T follicular helper cell (primary cell): ENCODE data around the gene C1orf141.
A peak's percentile ranks its signal among the peaks of the same experiment; 100 is the strongest.
"Not testable (repeated sequence)": the region's sequence is repeated elsewhere in the genome, so short reads cannot be mapped to it uniquely, and the experiment has no call there.

Source experiments
- DNase-seq: peaks from one replicate; pipeline ENCODE4 v3.0.0-alpha.2; 2020; ENCODE audit warnings: low read depth

The C1orf141 gene

GRCh38 chr1:67085326-67085725 lies 49.4 kb downstream of the C1orf141 start:
- no peak for DNase-seq

DNA sequence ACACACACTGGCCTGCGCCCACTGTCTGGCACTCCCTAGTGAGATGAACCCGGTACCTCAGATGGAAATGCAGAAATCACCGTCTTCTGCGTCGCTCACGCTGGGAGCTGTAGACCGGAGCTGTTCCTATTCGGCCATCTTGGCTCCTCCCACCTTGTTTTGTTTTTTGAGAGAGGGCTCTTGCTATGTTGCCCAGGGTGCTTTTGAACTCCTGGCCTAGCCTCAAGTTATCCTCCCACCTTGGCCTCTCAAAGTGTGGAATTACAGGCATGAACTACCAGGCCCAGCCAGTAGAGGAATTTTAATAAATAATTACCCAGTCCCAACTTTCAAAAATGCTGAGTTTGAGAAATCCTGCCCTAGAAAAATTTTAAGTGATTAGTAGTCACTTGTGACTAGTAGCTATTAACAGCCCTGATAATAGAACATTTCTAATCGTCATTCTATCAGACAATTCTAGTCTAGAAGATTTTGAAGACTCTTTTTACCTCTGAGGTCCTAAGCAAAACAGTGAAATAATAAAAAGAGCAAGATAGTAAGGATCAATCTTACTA lies 49.9 kb downstream of the C1orf141 start:
- DNase-seq: no peak

DNA sequence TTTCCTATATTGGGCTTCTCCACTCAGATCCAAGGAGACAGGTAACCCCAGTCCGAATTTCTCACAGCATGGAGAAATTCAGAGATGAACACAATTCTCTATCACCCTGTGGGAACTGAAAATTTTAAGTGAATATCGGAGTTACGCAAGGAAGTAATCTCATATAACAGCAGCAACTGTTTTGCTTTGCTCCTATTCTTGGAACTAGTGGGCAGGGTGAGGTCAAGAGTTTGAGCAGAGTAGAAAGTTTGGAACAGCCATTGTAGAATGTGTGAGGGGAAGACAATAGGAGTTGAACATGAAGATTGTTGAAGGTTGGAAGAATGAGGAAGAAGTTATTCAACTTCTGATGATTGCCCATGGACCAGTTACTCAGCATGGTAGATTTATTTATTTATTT lies 56.5 kb downstream of the C1orf141 start:
- DNase-seq: no peak

DNA sequence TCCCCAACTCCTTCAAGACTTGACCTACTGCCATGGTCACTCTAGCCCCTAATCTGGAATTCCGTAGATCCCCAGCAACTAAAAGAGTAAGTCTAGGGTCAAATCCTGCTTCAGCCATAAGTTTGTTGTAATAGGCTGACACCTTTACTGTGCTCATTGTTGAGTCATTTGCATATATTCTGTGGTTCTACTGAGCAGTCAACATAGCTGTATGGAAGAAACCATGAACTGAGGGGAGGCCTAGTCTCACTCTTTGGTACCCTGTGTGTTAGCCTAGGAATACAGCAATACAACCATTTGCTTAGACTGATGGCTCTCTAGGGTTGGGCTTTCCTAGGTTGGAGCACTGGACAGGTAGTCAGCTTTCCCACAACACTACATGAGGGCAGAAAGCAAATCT lies 57.2 kb downstream of the C1orf141 start:
- DNase-seq: no peak

GRCh38 chr1:67072749-67073148 lies 62.0 kb downstream of the C1orf141 start:
- no peak for DNase-seq

- DNase-seq: not testable (repeated sequence)
Measured at GRCh38 chr1:67067655-67068054, 67.1 kb downstream of the C1orf141 start.

GRCh38 chr1:67062412-67062811 lies 72.4 kb downstream of the C1orf141 start:
- no peak for DNase-seq

- DNase-seq: no peak
Measured at GRCh38 chr1:67061266-67061665, 73.5 kb downstream of the C1orf141 start.

- no peak for DNase-seq
Measured at GRCh38 chr1:67060811-67061218, 74.0 kb downstream of the C1orf141 start.

DNA sequence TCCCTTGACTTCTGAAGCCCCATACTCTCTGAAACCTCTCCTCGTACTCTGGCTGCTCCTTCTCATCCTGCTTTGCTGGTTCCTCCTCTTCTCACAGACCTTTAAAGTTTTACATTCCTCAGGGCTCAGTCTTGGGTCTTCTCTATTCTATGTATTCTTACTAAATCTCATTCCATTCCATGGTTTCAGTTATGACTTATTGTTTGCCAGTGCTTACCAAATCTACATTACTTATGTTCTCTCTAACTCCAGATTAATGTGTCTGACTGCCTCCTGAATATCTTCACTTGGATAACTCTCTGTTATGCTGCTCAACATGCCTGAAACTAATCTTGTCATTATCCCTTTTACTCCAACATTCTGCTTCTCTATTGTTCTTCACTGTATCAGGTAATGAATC lies 75.4 kb downstream of the C1orf141 start:
- DNase-seq: no peak

DNA sequence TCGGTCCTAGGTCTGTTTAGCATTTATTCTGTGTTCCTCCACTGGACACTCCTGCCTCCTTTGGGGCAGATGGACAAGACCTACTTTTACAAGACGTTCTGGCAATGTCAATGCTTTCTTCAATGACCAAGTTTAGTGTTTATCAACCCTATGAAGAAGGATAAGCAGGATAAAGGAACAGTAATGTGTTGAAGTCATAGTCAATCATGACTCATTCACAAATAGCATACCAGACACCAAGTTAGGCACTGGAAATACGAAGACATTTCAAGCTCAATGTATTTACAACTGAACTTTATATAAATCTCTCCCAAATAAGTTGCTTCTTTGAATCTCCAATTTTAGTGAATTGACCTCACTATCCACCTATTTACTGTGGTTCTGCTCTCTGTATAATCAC lies 76.0 kb downstream of the C1orf141 start:
- no peak for DNase-seq

DNA sequence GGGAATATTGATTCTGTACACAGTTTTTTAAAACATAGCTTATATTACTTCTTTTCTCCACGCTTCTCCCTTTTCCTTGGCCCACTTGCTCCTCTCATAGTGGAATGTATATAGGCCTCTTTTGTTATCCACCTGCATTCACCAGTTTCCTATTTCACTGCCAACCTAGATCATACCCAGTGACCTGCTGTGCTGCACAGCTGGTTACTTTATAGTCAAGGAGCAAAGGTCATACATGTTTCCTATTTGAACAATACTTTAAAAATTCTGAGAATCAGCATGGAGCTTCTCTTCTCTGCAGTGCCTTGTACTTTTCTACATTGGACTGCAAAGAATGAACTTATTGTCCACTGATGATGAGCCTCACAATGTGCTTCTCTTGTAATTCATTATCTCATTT lies 76.5 kb downstream of the C1orf141 start:
- no peak for DNase-seq

DNA sequence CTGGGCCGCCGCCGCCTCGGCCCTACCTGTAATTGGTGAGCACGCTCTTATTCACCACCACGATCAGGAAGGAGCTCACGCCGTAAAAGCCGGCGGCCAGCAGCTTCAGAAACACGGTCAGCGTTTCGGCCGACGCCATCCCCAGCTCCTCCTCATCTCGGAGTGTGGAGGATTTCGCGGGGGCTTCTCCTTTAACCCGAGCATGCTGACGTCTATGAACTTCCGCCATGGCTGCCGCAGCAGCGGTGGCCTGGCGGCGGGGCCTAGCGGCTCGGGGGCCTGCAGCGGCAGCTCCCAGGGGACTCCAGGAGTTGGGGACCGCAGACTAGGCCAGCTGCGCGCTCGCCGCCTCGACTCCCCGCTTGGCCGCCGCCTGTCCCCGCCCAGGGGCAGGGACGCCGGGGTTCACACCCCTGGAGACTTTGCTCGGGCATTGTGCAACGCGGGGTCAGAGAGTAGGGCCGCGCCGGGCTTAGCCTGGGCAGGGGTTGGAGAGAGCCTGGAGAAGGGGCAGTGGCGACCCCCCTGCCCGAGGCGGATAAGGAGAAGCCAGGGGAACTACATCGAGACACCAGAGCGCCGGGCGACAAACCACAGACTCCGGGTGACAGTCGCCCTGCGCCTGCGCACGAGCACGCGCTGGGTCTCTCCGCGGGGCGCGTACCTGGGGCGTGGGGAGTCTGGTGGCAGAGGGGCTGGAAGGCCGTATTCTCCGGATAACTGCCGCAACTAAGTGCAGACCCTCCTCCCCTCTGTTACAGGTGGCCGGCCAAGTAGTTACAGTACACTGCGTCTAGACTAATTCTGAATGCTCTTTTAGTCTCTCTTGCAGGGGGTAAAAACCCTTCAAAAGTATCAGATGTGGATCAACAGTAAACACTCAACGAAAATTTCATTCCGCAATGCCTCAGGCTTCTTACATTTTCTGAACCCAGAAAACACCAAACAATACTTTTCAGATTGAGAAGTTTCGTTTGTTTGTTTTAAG lies 80.7 kb downstream of the C1orf141 start, which contains the start of gene SLC35D1:
SLC35D1 (minus strand) TSS at position 364 of the 988 bp plus-strand sequence; CDS start at position 229, 135 bp downstream.
- DNase-seq: peak; percentile 47

- DNase-seq: no peak
Measured at GRCh38 chr1:67053535-67053784, 81.3 kb downstream of the C1orf141 start.

GRCh38 chr1:67052741-67053534 lies 81.8 kb downstream of the C1orf141 start:
- DNase-seq: peak; percentile 2

- DNase-seq: no peak
Measured at GRCh38 chr1:67051196-67051595, 83.6 kb downstream of the C1orf141 start.

- DNase-seq: no peak
Measured at GRCh38 chr1:67044631-67045270, 90.0 kb downstream of the C1orf141 start.

DNA sequence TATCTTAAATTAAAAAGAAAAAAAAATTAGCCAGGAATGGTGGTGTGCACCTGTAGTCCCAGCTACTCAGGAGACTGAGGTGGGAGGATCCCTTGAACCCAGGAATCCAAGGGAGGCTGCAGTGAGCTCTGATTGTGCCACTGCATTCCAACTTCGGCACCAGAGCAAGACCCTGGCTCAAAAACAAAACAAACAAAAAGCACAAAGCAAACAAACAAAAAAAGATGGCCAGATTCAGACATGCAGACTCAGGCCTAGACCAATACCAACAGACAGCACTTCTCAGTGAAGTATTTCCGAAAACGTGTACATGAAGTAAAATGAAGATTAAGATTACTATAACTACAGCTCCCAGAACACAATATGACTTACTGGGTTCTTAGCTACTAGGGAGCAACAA lies 91.4 kb downstream of the C1orf141 start:
- no peak for DNase-seq
